Spleen (tissue), 11 donors: ENCODE results near the gene AJAP1. TPM values are rescaled to one million over a fixed set of nuclear protein-coding genes. Genes with fewer than 3 reads are reported as not detected.

Experiments used
- DNase-seq: peaks from one replicate; pipeline ENCODE4 v3.0.0-alpha.2; 2020
- H3K27ac ChIP-seq, 8 donors: fragments of 200-600 bp; sonication (generic) in 7 of 8; 1 replicate in 4 of 8; 2 replicates in 4 of 8; pipeline versions ENCODE4 v1.5.0 to v1.8.0; 2016 to 2021; ENCODE audit warnings: inconsistent platforms in 4 of 8, mild to moderate bottlenecking in 4 of 8, moderate library complexity in 1 of 8
- H3K27me3 ChIP-seq, 7 donors: fragments of 200-600 bp; sonication (generic) in 6 of 7; replicated peaks in 1 of 7; 1 replicate in 4 of 7; 2 replicates in 3 of 7; pipeline versions ENCODE4 v1.5.0 to v1.8.0; 2016 to 2021; ENCODE audit warnings: inconsistent platforms in 3 of 7, mild to moderate bottlenecking in 1 of 7
- H3K36me3 ChIP-seq, 6 donors: fragments of 200-600 bp; sonication (generic) in 5 of 6; 1 replicate in 4 of 6; 2 replicates in 2 of 6; pipeline versions ENCODE4 v1.5.0 to v1.8.0; 2016 to 2021; ENCODE audit warnings: inconsistent platforms in 2 of 6
- H3K4me1 ChIP-seq, 6 donors: fragments of 200-600 bp; sonication (generic) in 5 of 6; 1 replicate in 3 of 6; 2 replicates in 3 of 6; pipeline versions ENCODE4 v1.5.0 to v1.8.0; 2016 to 2021; ENCODE audit warnings: inconsistent platforms in 3 of 6
- H3K4me3 ChIP-seq, 8 donors: fragments of 200-600 bp; sonication (generic) in 7 of 8; 1 replicate in 4 of 8; 2 replicates in 4 of 8; pipeline versions ENCODE4 v1.5.0 to v1.8.0; 2016 to 2021; ENCODE audit warnings: inconsistent platforms in 4 of 8, mild to moderate bottlenecking in 4 of 8, moderate library complexity in 2 of 8
- H3K9me3 ChIP-seq, 8 donors: fragments of 200-600 bp; sonication (generic) in 7 of 8; 1 replicate in 4 of 8; 2 replicates in 4 of 8; pipeline versions ENCODE4 v1.5.0 to v1.8.0; 2016 to 2021; ENCODE audit warnings: inconsistent platforms in 4 of 8
- POLR2A ChIP-seq, 3 donors: fragments of 450-650 bp; IDR thresholded peaks; one replicate each; pipeline ENCODE4 v1.5.1; 2017; ENCODE audit warnings: antibody characterized with exemption in 3 of 3, mild to moderate bottlenecking in 1 of 3
- POLR2AphosphoS5 ChIP-seq, 3 donors: sonication (generic); formaldehyde crosslinking; IDR thresholded peaks; one replicate each; pipeline ENCODE4 v1.5.1; 2017; ENCODE audit warnings: antibody characterized with exemption in 3 of 3
- WGBS, 5 donors: extraction: QIAGEN DNeasy Blood & Tissue Kit in 3 of 5; methylation state at CpG; one replicate each; pipeline versions ENCODE4 v1.1.5 to v1.1.7; 2013 to 2018; 5-methylcytosine and 5-hydroxymethylcytosine counted together
- intact Hi-C: fragments of 100-400 bp; cut with DNase I; formaldehyde crosslinking; loops from one replicate; pipeline ENCODE4 v1.15.0; 2023; ENCODE audit warnings: low total_unique reads
- polyA plus RNA-seq, 3 donors: library from polyadenylated mRNA; stranded (reverse); fragments of 200-250 nt; gene quantifications; one replicate each; pipeline ENCODE4 v1.2.1, GENCODE V29; 2013
- total RNA-seq, 7 donors: library from RNA; depleted of rRNA in 3 of 7; stranded (reverse); fragments of >200 nt in 3 of 7; fragmentation: NEBNext Ultra II Directional in 4 of 7; extraction: Animal tissue kit (Norgen Biotek cat#: 25700) in 4 of 7; gene quantifications; one replicate each; pipeline versions ENCODE4 v1.1.0 to v1.2.1, GENCODE V29; 2016 to 2021
- TF ChIP-seq, protein P1 (sequence below), 11 experiments: fragments of 200-600 bp in 7 of 11; fragments of 450-650 bp in 4 of 11; sonication (generic) in 4 of 11; IDR thresholded peaks in 8 of 11; conservative IDR thresholded peaks in 3 of 11; 1 replicate in 7 of 11; 2 replicates in 4 of 11; pipeline versions ENCODE4 v1.4.0 to v1.8.0; 2016 to 2021; ENCODE audit warnings: antibody characterized with exemption in 11 of 11, inconsistent platforms in 4 of 11, mild to moderate bottlenecking in 1 of 11
- donor health status: healthy with polysubstance abuse.
- donor health status: DM: no; HTN: no; CAD: no; lungs with moderate emphysema.
- donor health status: DM: no; HTN: no; CAD: no.
- donor health status: Bipolar disorder and iron deficiency.
- donor health status: healthy.
- donor health status: DM: no; HTN: no; CAD: no.
- donor health status: DM: yes; HTN: yes; CAD: no.

The AJAP1 gene
- total and polyA plus RNA-seq, 10 donors: 0.04 to 13.3 (median 2.4) TPM

- intact Hi-C loops: no loop called here
- no peak for DNase-seq
- peaks cover 0 to 20% (median 10%) of the 10 kb centered on the region in 8 donors for H3K9me3 ChIP-seq
- TF ChIP-seq POLR2AphosphoS5 (IDR thresholded peaks at IDR 0.05) (no peak), POLR2A (IDR thresholded peaks at IDR 0.05) (no peak)
- TF ChIP-seq, protein P1, sequence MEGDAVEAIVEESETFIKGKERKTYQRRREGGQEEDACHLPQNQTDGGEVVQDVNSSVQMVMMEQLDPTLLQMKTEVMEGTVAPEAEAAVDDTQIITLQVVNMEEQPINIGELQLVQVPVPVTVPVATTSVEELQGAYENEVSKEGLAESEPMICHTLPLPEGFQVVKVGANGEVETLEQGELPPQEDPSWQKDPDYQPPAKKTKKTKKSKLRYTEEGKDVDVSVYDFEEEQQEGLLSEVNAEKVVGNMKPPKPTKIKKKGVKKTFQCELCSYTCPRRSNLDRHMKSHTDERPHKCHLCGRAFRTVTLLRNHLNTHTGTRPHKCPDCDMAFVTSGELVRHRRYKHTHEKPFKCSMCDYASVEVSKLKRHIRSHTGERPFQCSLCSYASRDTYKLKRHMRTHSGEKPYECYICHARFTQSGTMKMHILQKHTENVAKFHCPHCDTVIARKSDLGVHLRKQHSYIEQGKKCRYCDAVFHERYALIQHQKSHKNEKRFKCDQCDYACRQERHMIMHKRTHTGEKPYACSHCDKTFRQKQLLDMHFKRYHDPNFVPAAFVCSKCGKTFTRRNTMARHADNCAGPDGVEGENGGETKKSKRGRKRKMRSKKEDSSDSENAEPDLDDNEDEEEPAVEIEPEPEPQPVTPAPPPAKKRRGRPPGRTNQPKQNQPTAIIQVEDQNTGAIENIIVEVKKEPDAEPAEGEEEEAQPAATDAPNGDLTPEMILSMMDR (IDR thresholded peaks at IDR 0.05 in 8 of 11, conservative IDR thresholded peaks at IDR 0.05 in 3 of 11): no peak
- peaks cover 0 to 58% (median 14%) of the 10 kb centered on the region in 7 donors for H3K27me3 ChIP-seq
- 39 to 54% (median 52%) methylated on average over 47 to 66 of the region's 66 CpGs for WGBS, 5 donors
- H3K36me3 ChIP-seq: no peaks in the 10 kb centered on the region
- H3K4me1 ChIP-seq: peaks cover 0 to 13% (median 3%) of the 10 kb centered on the region in 6 donors
- no peak overlapping the region for H3K27ac ChIP-seq
- no peak overlapping the region for H3K4me3 ChIP-seq
Measured at GRCh38 chr1:4711416-4712275, 57.2 kb downstream of the AJAP1 start.

- peaks cover 0 to 49% (median 14%) of the 10 kb centered on the region in 7 donors for H3K27me3 ChIP-seq
- no peak overlapping the region for H3K27ac ChIP-seq
- H3K4me3 ChIP-seq: no peak overlapping the region
- peaks cover 0 to 13% (median 3%) of the 10 kb centered on the region in 6 donors for H3K4me1 ChIP-seq
- H3K9me3 ChIP-seq: peaks cover 0 to 20% (median 10%) of the 10 kb centered on the region in 8 donors
- no peaks in the 10 kb centered on the region for H3K36me3 ChIP-seq
- 81 to 89% (median 83%) methylated on average over 12 of the region's 12 CpGs for WGBS, 5 donors
- TF ChIP-seq POLR2AphosphoS5 (IDR thresholded peaks at IDR 0.05) (no peak), POLR2A (IDR thresholded peaks at IDR 0.05) (no peak)
- TF ChIP-seq, protein P1 (IDR thresholded peaks at IDR 0.05 in 8 of 11, conservative IDR thresholded peaks at IDR 0.05 in 3 of 11): no peak
- intact Hi-C loops: no loop called here
- DNase-seq: no peak
Measured at GRCh38 chr1:4713669-4714068, 59.3 kb downstream of the AJAP1 start.

- intact Hi-C loops: no loop called here
- no peak for TF ChIP-seq POLR2A (IDR thresholded peaks at IDR 0.05)
- no peak for TF ChIP-seq POLR2AphosphoS5 (IDR thresholded peaks at IDR 0.05)
- TF ChIP-seq, protein P1 (IDR thresholded peaks at IDR 0.05 in 8 of 11, conservative IDR thresholded peaks at IDR 0.05 in 3 of 11): no peak
- Histone ChIP-seq H3K9me3 (peaks cover 0 to 20% (median 10%) of the 10 kb centered on the region in 8 donors), H3K4me3 (no peak overlapping the region), H3K27me3 (peaks cover 0 to 33% (median 6%) of the 10 kb centered on the region in 7 donors), H3K27ac (no peak overlapping the region), H3K4me1 (peaks cover 0 to 4% (median under 1%) of the 10 kb centered on the region in 6 donors), H3K36me3 (no peaks in the 10 kb centered on the region)
- no peak for DNase-seq
Measured at GRCh38 chr1:4716406-4716805, 62.0 kb downstream of the AJAP1 start.

DNA sequence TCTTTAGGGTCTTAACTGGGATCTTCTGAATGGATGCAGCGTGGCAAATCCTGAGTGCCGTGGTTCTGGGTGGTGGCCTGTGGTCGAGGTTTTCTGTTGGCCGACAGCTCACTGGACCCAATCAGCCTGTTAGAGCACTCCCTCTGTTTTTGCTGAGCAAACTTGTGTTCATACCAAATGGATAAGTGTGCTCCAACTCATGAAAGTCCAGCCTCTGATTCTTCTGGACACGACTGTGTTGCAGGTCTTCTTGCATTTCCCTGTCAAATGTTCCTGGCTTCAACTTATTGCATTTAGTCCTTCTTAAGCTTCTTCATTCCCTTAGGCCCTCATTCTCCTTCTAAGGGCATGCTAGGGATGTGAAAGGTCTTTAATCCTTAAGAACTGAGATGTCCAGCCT is 63.7 kb downstream of the AJAP1 start:
- H3K4me1 ChIP-seq: no peaks in the 10 kb centered on the region
- intact Hi-C loops: no loop called here
- TF ChIP-seq POLR2AphosphoS5 (IDR thresholded peaks at IDR 0.05): no peak
- TF ChIP-seq, protein P1 (IDR thresholded peaks at IDR 0.05 in 8 of 11, conservative IDR thresholded peaks at IDR 0.05 in 3 of 11): no peak
- no peak for TF ChIP-seq POLR2A (IDR thresholded peaks at IDR 0.05)
- no peak overlapping the region for H3K4me3 ChIP-seq
- peaks cover 0 to 16% (median 0%) of the 10 kb centered on the region in 7 donors for H3K27me3 ChIP-seq
- no peaks in the 10 kb centered on the region for H3K36me3 ChIP-seq
- peaks cover 0 to 20% (median 10%) of the 10 kb centered on the region in 8 donors for H3K9me3 ChIP-seq
- 71 to 88% (median 75%) methylated on average over 5 of the region's 5 CpGs for WGBS, 5 donors
- H3K27ac ChIP-seq: no peak overlapping the region
- DNase-seq: no peak
